ENCODE measurements around the gene ENOX1.

- TF ChIP-seq POLR2AphosphoS5 (IDR thresholded peaks at IDR 0.05): no peak
- no peak for TF ChIP-seq EP300 (IDR thresholded peaks at IDR 0.05)
- TF ChIP-seq, protein P1, sequence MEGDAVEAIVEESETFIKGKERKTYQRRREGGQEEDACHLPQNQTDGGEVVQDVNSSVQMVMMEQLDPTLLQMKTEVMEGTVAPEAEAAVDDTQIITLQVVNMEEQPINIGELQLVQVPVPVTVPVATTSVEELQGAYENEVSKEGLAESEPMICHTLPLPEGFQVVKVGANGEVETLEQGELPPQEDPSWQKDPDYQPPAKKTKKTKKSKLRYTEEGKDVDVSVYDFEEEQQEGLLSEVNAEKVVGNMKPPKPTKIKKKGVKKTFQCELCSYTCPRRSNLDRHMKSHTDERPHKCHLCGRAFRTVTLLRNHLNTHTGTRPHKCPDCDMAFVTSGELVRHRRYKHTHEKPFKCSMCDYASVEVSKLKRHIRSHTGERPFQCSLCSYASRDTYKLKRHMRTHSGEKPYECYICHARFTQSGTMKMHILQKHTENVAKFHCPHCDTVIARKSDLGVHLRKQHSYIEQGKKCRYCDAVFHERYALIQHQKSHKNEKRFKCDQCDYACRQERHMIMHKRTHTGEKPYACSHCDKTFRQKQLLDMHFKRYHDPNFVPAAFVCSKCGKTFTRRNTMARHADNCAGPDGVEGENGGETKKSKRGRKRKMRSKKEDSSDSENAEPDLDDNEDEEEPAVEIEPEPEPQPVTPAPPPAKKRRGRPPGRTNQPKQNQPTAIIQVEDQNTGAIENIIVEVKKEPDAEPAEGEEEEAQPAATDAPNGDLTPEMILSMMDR (IDR thresholded peaks at IDR 0.05): no peak
- no peak for TF ChIP-seq POLR2A (IDR thresholded peaks at IDR 0.05)
Observed at GRCh38 chr13:43596006-43596405, 190.8 kb downstream of the ENOX1 start.
